ENCODE data around the gene IFIT1B. TPM values are rescaled to one million over a fixed set of nuclear protein-coding genes. Genes with fewer than 3 reads are reported as not detected.

IFIT1B gene
- total RNA-seq, 1 experiment from 2014 or later, result not detected

DNA sequence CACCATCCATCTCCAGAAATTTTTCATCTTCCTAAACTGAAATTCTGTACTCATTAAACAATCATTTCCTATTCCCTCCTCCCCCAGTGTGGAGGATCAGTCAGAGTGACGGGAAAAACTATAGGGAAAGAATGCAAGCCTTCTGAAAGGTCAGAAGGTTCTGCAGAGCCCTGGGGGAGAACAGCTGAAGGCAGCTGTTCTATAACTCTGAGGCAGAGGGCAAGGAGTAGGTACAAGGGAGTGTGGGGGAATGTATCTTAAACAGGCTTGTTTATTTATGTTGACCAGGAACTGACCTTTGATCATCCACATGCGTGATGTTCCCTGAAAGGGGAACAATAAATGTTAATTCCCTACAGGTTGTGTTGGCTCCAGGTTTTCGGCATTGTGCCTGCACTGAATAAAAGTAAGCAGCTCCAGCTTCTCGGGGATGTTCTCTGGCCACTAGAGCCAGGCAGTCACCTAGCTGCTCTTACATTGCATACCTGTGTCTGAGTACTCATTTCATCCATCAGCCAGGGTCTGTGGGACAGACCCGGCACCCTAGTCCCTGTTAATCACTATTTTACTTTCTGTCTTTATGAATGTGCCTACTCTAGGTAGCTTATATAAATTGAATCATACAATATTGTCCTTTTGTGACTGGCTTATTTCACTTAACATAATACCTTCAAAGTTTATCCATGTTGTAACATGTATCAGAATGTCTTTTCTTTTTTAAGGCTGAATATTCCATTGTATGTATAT, 20.3 kb downstream of the IFIT1B start (continued):
- TF ChIP-seq, protein P1, sequence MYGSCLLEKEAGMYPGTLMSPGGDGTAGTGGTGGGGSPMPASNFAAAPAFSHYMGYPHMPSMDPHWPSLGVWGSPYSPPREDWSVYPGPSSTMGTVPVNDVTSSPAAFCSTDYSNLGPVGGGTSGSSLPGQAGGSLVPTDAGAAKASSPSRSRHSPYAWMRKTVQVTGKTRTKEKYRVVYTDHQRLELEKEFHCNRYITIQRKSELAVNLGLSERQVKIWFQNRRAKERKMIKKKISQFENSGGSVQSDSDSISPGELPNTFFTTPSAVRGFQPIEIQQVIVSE (CRISPR knock-in tag; IDR thresholded peaks at IDR 0.05; ENCODE audit: borderline replicate concordance), result no peak

DNA sequence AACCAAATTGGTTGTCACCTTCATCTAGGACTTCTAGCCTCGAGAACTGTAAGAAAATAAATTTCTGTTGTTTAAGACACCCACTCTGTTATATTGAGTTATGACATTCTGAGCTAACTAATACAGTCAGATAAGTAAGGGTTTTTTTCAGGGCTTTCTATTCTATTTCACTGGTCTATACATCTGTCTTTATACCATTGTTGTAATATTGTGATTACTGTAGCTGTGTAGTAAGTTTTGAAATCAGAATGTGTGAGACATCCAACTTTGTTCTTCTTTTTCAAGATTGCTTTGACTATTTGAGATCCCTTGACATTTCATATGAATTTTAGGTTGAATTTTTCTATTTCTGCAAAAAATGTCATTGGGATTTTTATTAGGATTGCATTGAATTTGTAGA, 22.1 kb downstream of the IFIT1B start:
- Mint-ChIP-seq H3K27me3 (ENCODE audit: low read depth) (no peaks in the 10 kb centered on the region), H3K4me1 (no peaks in the 10 kb centered on the region), H3K36me3 (peaks cover 20% of the 10 kb centered on the region), H3K27ac (no peak overlapping the region), H3K9me3 (peaks cover 34% of the 10 kb centered on the region), H3K4me3 (no peak overlapping the region)
- ChIA-PET POLR2A (no interaction called here), CTCF (no interaction called here)
- DNase-seq (ENCODE audit: low spot score) (no peak), ATAC-seq (no peak)
- TF ChIP-seq ZNF219 (CRISPR knock-in tag; IDR thresholded peaks at IDR 0.05; ENCODE audit: borderline replicate concordance) (no peak), TCF7 (CRISPR knock-in tag; IDR thresholded peaks at IDR 0.05; ENCODE audit: low read depth) (no peak), SP1 (CRISPR knock-in tag; conservative IDR thresholded peaks at IDR 0.05) (no peak), NFYB (CRISPR knock-in tag; conservative IDR thresholded peaks at IDR 0.05; ENCODE audit: low read depth) (no peak), CBFB (CRISPR knock-in tag; IDR thresholded peaks at IDR 0.05; ENCODE audit: low read depth) (no peak), RORB (CRISPR knock-in tag; IDR thresholded peaks at IDR 0.05) (no peak), MXD4 (CRISPR knock-in tag; IDR thresholded peaks at IDR 0.05; ENCODE audit: borderline replicate concordance) (no peak), ZNF263 (CRISPR knock-in tag; IDR thresholded peaks at IDR 0.05; ENCODE audit: low read depth) (no peak), ZNF416 (CRISPR knock-in tag; IDR thresholded peaks at IDR 0.05) (no peak), FOXP1 (CRISPR knock-in tag; IDR thresholded peaks at IDR 0.05; ENCODE audit: borderline replicate concordance) (no peak), TEAD4 (CRISPR knock-in tag; IDR thresholded peaks at IDR 0.05) (no peak), FOXJ3 (CRISPR knock-in tag; IDR thresholded peaks at IDR 0.05; ENCODE audit: borderline replicate concordance) (no peak)
- TF ChIP-seq, protein P2, sequence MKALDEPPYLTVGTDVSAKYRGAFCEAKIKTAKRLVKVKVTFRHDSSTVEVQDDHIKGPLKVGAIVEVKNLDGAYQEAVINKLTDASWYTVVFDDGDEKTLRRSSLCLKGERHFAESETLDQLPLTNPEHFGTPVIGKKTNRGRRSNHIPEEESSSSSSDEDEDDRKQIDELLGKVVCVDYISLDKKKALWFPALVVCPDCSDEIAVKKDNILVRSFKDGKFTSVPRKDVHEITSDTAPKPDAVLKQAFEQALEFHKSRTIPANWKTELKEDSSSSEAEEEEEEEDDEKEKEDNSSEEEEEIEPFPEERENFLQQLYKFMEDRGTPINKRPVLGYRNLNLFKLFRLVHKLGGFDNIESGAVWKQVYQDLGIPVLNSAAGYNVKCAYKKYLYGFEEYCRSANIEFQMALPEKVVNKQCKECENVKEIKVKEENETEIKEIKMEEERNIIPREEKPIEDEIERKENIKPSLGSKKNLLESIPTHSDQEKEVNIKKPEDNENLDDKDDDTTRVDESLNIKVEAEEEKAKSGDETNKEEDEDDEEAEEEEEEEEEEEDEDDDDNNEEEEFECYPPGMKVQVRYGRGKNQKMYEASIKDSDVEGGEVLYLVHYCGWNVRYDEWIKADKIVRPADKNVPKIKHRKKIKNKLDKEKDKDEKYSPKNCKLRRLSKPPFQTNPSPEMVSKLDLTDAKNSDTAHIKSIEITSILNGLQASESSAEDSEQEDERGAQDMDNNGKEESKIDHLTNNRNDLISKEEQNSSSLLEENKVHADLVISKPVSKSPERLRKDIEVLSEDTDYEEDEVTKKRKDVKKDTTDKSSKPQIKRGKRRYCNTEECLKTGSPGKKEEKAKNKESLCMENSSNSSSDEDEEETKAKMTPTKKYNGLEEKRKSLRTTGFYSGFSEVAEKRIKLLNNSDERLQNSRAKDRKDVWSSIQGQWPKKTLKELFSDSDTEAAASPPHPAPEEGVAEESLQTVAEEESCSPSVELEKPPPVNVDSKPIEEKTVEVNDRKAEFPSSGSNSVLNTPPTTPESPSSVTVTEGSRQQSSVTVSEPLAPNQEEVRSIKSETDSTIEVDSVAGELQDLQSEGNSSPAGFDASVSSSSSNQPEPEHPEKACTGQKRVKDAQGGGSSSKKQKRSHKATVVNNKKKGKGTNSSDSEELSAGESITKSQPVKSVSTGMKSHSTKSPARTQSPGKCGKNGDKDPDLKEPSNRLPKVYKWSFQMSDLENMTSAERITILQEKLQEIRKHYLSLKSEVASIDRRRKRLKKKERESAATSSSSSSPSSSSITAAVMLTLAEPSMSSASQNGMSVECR (CRISPR knock-in tag; IDR thresholded peaks at IDR 0.05; ENCODE audit: borderline replicate concordance), result no peak
- TF ChIP-seq, protein P3, sequence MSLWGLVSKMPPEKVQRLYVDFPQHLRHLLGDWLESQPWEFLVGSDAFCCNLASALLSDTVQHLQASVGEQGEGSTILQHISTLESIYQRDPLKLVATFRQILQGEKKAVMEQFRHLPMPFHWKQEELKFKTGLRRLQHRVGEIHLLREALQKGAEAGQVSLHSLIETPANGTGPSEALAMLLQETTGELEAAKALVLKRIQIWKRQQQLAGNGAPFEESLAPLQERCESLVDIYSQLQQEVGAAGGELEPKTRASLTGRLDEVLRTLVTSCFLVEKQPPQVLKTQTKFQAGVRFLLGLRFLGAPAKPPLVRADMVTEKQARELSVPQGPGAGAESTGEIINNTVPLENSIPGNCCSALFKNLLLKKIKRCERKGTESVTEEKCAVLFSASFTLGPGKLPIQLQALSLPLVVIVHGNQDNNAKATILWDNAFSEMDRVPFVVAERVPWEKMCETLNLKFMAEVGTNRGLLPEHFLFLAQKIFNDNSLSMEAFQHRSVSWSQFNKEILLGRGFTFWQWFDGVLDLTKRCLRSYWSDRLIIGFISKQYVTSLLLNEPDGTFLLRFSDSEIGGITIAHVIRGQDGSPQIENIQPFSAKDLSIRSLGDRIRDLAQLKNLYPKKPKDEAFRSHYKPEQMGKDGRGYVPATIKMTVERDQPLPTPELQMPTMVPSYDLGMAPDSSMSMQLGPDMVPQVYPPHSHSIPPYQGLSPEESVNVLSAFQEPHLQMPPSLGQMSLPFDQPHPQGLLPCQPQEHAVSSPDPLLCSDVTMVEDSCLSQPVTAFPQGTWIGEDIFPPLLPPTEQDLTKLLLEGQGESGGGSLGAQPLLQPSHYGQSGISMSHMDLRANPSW (CRISPR knock-in tag; conservative IDR thresholded peaks at IDR 0.05; ENCODE audit: low read depth), result no peak
- TF ChIP-seq, protein P4, sequence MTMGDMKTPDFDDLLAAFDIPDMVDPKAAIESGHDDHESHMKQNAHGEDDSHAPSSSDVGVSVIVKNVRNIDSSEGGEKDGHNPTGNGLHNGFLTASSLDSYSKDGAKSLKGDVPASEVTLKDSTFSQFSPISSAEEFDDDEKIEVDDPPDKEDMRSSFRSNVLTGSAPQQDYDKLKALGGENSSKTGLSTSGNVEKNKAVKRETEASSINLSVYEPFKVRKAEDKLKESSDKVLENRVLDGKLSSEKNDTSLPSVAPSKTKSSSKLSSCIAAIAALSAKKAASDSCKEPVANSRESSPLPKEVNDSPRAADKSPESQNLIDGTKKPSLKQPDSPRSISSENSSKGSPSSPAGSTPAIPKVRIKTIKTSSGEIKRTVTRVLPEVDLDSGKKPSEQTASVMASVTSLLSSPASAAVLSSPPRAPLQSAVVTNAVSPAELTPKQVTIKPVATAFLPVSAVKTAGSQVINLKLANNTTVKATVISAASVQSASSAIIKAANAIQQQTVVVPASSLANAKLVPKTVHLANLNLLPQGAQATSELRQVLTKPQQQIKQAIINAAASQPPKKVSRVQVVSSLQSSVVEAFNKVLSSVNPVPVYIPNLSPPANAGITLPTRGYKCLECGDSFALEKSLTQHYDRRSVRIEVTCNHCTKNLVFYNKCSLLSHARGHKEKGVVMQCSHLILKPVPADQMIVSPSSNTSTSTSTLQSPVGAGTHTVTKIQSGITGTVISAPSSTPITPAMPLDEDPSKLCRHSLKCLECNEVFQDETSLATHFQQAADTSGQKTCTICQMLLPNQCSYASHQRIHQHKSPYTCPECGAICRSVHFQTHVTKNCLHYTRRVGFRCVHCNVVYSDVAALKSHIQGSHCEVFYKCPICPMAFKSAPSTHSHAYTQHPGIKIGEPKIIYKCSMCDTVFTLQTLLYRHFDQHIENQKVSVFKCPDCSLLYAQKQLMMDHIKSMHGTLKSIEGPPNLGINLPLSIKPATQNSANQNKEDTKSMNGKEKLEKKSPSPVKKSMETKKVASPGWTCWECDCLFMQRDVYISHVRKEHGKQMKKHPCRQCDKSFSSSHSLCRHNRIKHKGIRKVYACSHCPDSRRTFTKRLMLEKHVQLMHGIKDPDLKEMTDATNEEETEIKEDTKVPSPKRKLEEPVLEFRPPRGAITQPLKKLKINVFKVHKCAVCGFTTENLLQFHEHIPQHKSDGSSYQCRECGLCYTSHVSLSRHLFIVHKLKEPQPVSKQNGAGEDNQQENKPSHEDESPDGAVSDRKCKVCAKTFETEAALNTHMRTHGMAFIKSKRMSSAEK (CRISPR knock-in tag; IDR thresholded peaks at IDR 0.05; ENCODE audit: borderline replicate concordance), result no peak
- TF ChIP-seq, protein P5, sequence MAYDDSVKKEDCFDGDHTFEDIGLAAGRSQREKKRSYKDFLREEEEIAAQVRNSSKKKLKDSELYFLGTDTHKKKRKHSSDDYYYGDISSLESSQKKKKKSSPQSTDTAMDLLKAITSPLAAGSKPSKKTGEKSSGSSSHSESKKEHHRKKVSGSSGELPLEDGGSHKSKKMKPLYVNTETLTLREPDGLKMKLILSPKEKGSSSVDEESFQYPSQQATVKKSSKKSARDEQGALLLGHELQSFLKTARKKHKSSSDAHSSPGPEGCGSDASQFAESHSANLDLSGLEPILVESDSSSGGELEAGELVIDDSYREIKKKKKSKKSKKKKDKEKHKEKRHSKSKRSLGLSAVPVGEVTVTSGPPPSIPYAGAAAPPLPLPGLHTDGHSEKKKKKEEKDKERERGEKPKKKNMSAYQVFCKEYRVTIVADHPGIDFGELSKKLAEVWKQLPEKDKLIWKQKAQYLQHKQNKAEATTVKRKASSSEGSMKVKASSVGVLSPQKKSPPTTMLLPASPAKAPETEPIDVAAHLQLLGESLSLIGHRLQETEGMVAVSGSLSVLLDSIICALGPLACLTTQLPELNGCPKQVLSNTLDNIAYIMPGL (CRISPR knock-in tag; IDR thresholded peaks at IDR 0.05), result no peak
- TF ChIP-seq, protein P1 (CRISPR knock-in tag; IDR thresholded peaks at IDR 0.05; ENCODE audit: borderline replicate concordance), result no peak
- TF ChIP-seq, protein P6, sequence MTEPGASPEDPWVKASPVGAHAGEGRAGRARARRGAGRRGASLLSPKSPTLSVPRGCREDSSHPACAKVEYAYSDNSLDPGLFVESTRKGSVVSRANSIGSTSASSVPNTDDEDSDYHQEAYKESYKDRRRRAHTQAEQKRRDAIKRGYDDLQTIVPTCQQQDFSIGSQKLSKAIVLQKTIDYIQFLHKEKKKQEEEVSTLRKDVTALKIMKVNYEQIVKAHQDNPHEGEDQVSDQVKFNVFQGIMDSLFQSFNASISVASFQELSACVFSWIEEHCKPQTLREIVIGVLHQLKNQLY (CRISPR knock-in tag; IDR thresholded peaks at IDR 0.05), result no peak

All from WTC11 (cell line).